Gastrocnemius medialis (tissue), 4 donors: ENCODE measurements around the gene NSF. TPM values are rescaled to one million over a fixed set of nuclear protein-coding genes. Genes with fewer than 3 reads are reported as not detected.

Experiments
- ATAC-seq, 2 donors: fragments of 150-250 bp; one replicate each; pipeline ENCODE4 v1.9.1; 2016
- DNase-seq, 2 donors: peaks; one replicate each; pipeline ENCODE4 v3.0.0-alpha.2; 2019
- H3K27ac ChIP-seq, 4 donors: fragments of 200-600 bp; sonication (generic); 1 replicate in 1 of 4; 2 replicates in 3 of 4; pipeline ENCODE4 v1.5.1; 2016 to 2018; ENCODE audit warnings: mild to moderate bottlenecking in 2 of 4, moderate library complexity in 1 of 4
- H3K27me3 ChIP-seq, 3 donors: fragments of 200-600 bp; sonication (generic) in 2 of 3; 1 replicate in 1 of 3; 2 replicates in 2 of 3; pipeline versions ENCODE4 v1.5.1 to v1.6.0; 2016 to 2019; ENCODE audit warnings: mild to moderate bottlenecking in 1 of 3, moderate library complexity in 1 of 3
- H3K36me3 ChIP-seq, 2 donors: fragments of 200-600 bp; sonication (generic) in 1 of 2; one replicate each; pipeline ENCODE4 v1.5.1; 2017 to 2018
- H3K4me1 ChIP-seq, 2 donors: fragments of 200-600 bp; sonication (generic) in 1 of 2; one replicate each; pipeline ENCODE4 v1.5.1; 2016 to 2017; ENCODE audit warnings: mild to moderate bottlenecking in 2 of 2
- H3K4me3 ChIP-seq, 4 donors: fragments of 200-600 bp; sonication (generic) in 3 of 4; 1 replicate in 1 of 4; 2 replicates in 3 of 4; pipeline ENCODE4 v1.5.1; 2016 to 2019; ENCODE audit warnings: mild to moderate bottlenecking in 2 of 4
- H3K9me3 ChIP-seq, 3 donors: fragments of 200-600 bp; sonication (generic) in 2 of 3; 1 replicate in 1 of 3; 2 replicates in 2 of 3; pipeline ENCODE4 v1.5.1; 2016 to 2019
- POLR2A ChIP-seq, 2 donors: fragments of 450-650 bp; IDR thresholded peaks; one replicate each; pipeline ENCODE4 v1.6.1; 2017; ENCODE audit warnings: antibody characterized with exemption in 2 of 2, mild to moderate bottlenecking in 2 of 2, moderate library complexity in 2 of 2
- in situ Hi-C, 4 donors: fragments of 200-750 bp; cut with MboI; loops; one replicate each; pipeline versions ENCODE4 v1.15.0 to v1.8.0; 2017; ENCODE audit warnings: low sequenced_read_pairs in 4 of 4
- intact Hi-C: fragments of 100-400 bp; cut with DNase I; formaldehyde crosslinking; loops from one replicate; pipeline ENCODE4 v1.15.1; 2023; ENCODE audit warnings: low total_unique reads
- total RNA-seq, 4 donors: library from RNA; depleted of rRNA; stranded (reverse); fragments of >200 nt; gene quantifications; one replicate each; pipeline versions ENCODE4 v1.1.0 to v1.2.3, GENCODE V29; 2016
- TF ChIP-seq, protein P1 (sequence below), 5 experiments: fragments of 450-650 bp in 3 of 5; fragments of 200-600 bp in 2 of 5; sonication (generic) in 2 of 5; IDR thresholded peaks in 4 of 5; conservative IDR thresholded peaks in 1 of 5; 1 replicate in 4 of 5; 2 replicates in 1 of 5; pipeline ENCODE4 v1.5.1; 2016 to 2019; ENCODE audit warnings: antibody characterized with exemption in 5 of 5, mild to moderate bottlenecking in 3 of 5, moderate library complexity in 3 of 5

Gene NSF
- total RNA-seq, 4 donors from 2014 or later, result 24.5 to 67.0 (median 42.5) TPM

- no peak overlapping the region for H3K4me3 ChIP-seq
- TF ChIP-seq, protein P1, sequence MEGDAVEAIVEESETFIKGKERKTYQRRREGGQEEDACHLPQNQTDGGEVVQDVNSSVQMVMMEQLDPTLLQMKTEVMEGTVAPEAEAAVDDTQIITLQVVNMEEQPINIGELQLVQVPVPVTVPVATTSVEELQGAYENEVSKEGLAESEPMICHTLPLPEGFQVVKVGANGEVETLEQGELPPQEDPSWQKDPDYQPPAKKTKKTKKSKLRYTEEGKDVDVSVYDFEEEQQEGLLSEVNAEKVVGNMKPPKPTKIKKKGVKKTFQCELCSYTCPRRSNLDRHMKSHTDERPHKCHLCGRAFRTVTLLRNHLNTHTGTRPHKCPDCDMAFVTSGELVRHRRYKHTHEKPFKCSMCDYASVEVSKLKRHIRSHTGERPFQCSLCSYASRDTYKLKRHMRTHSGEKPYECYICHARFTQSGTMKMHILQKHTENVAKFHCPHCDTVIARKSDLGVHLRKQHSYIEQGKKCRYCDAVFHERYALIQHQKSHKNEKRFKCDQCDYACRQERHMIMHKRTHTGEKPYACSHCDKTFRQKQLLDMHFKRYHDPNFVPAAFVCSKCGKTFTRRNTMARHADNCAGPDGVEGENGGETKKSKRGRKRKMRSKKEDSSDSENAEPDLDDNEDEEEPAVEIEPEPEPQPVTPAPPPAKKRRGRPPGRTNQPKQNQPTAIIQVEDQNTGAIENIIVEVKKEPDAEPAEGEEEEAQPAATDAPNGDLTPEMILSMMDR (IDR thresholded peaks at IDR 0.05 in 4 of 5, conservative IDR thresholded peaks at IDR 0.05 in 1 of 5), result no peak
- no peak for TF ChIP-seq POLR2A (IDR thresholded peaks at IDR 0.05)
Measured at GRCh38 chr17:46742565-46743270, 152.2 kb downstream of the NSF start.

GRCh38 chr17:46744441-46744840 is 154.0 kb downstream of the NSF start:
- DNase-seq (no peak), ATAC-seq (no peak)
- no peaks in the 10 kb centered on the region for H3K4me1 ChIP-seq
- no peaks in the 10 kb centered on the region for H3K9me3 ChIP-seq
- H3K27ac ChIP-seq, result no peak overlapping the region
- H3K4me3 ChIP-seq, result no peak overlapping the region
- TF ChIP-seq, protein P1 (IDR thresholded peaks at IDR 0.05 in 4 of 5, conservative IDR thresholded peaks at IDR 0.05 in 1 of 5), result no peak
- no peak for TF ChIP-seq POLR2A (IDR thresholded peaks at IDR 0.05)
- H3K36me3 ChIP-seq, result peaks cover 0 to 10% of the 10 kb centered on the region in 2 donors
- in situ Hi-C loops, result no loop called here
- no peaks in the 10 kb centered on the region for H3K27me3 ChIP-seq
- intact Hi-C loops, result no loop called here

More at GRCh38 chr17:46742565-46743270, 152.2 kb downstream of the NSF start:
- Histone ChIP-seq H3K9me3 (no peaks in the 10 kb centered on the region), H3K27ac (no peak overlapping the region), H3K27me3 (no peaks in the 10 kb centered on the region), H3K36me3 (peaks cover 0 to 15% of the 10 kb centered on the region in 2 donors), H3K4me1 (no peaks in the 10 kb centered on the region)
- in situ Hi-C loops, result no loop called here
- DNase-seq, result no peak
- ATAC-seq, result no peak
- intact Hi-C loops, result no loop called here

DNA sequence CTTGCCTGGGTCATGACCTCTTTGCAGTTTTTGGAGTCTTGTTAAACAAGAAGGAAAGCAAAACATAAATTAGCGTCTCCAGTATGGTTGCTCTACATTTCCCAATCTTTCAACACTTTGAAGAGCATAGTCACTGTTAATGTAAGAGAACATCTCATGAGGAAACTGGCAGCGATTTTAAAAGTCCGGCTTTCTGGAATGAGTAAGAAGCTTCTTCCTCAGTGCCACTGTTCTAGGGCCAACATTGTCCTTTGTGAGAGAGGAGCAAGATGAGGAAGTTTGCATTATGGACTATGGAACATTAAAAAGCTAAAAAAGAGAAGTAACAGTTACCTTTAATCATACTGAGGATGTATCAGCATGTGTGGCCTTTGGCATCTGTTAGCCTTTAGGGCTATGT is 154.9 kb downstream of the NSF start:
- ATAC-seq, result no peak
- Histone ChIP-seq H3K4me3 (no peak overlapping the region), H3K9me3 (no peaks in the 10 kb centered on the region), H3K36me3 (peaks cover 0 to 14% of the 10 kb centered on the region in 2 donors), H3K4me1 (no peaks in the 10 kb centered on the region), H3K27me3 (no peaks in the 10 kb centered on the region), H3K27ac (no peak overlapping the region)
- no peak for TF ChIP-seq POLR2A (IDR thresholded peaks at IDR 0.05)
- TF ChIP-seq, protein P1 (IDR thresholded peaks at IDR 0.05 in 4 of 5, conservative IDR thresholded peaks at IDR 0.05 in 1 of 5), result no peak
- in situ Hi-C loops, result no loop called here
- no peak for DNase-seq
- intact Hi-C loops, result no loop called here

GRCh38 chr17:46751425-46751824 is 161.0 kb downstream of the NSF start:
- in situ Hi-C loops (no loop called here), intact Hi-C loops (no loop called here)
- Histone ChIP-seq H3K4me3 (no peak overlapping the region), H3K4me1 (no peaks in the 10 kb centered on the region), H3K9me3 (no peaks in the 10 kb centered on the region), H3K27me3 (no peaks in the 10 kb centered on the region), H3K27ac (no peak overlapping the region), H3K36me3 (peaks cover 0 to 70% of the 10 kb centered on the region in 2 donors)
- DNase-seq, result no peak
- no peak for ATAC-seq
- no peak for TF ChIP-seq POLR2A (IDR thresholded peaks at IDR 0.05)
- TF ChIP-seq, protein P1 (IDR thresholded peaks at IDR 0.05 in 4 of 5, conservative IDR thresholded peaks at IDR 0.05 in 1 of 5), result no peak
